Thymus (tissue), 11 donors: ENCODE data around the gene FOLR3. TPM values are rescaled to one million over a fixed set of nuclear protein-coding genes. Genes with fewer than 3 reads are reported as not detected.
"Not testable (repeated sequence)": the region's sequence is repeated elsewhere in the genome, so short reads cannot be mapped to it uniquely, and the experiment has no call there.

Experiments
- DNase-seq, 9 donors: peaks; one replicate each; pipeline ENCODE4 v3.0.0-alpha.2; 2013; ENCODE audit warnings: low spot score in 9 of 9, low read depth in 6 of 9, missing footprints in 1 of 9
- H3K27ac ChIP-seq, 2 donors: one replicate each; pipeline ENCODE4 v1.5.1; 2013; ENCODE audit warnings: control low read depth in 1 of 2, low read depth in 1 of 2, low read length in 1 of 2, mild to moderate bottlenecking in 1 of 2, moderate library complexity in 1 of 2
- H3K27me3 ChIP-seq, 2 donors: one replicate each; pipeline ENCODE4 v1.5.1; 2013; ENCODE audit warnings: low read length in 1 of 2; ENCODE audit not compliant: control insufficient read depth in 2 of 2, insufficient read depth in 1 of 2
- H3K36me3 ChIP-seq, 2 donors: one replicate each; pipeline ENCODE4 v1.5.1; 2013; ENCODE audit warnings: low read length in 1 of 2, mild to moderate bottlenecking in 1 of 2, moderate library complexity in 1 of 2; ENCODE audit not compliant: control insufficient read depth in 2 of 2, insufficient read depth in 2 of 2
- H3K4me1 ChIP-seq, 2 donors: one replicate each; pipeline ENCODE4 v1.5.1; 2013; ENCODE audit warnings: low read length in 2 of 2; ENCODE audit not compliant: control insufficient read depth in 2 of 2, insufficient read depth in 2 of 2
- H3K4me3 ChIP-seq, 2 donors: one replicate each; pipeline ENCODE4 v1.5.1; 2013; ENCODE audit warnings: low read length in 2 of 2, control low read depth in 1 of 2, mild to moderate bottlenecking in 1 of 2
- H3K9me3 ChIP-seq, 2 donors: one replicate each; pipeline ENCODE4 v1.5.1; 2013; ENCODE audit warnings: low read length in 1 of 2, mild to moderate bottlenecking in 1 of 2; ENCODE audit not compliant: control insufficient read depth in 2 of 2, insufficient read depth in 1 of 2
- WGBS: extraction: QIAGEN DNeasy Blood & Tissue Kit; methylation state at CpG from one replicate; pipeline ENCODE4 v1.1.7; 2013; 5-methylcytosine and 5-hydroxymethylcytosine counted together
- polyA plus RNA-seq: library from polyadenylated mRNA; stranded (reverse); fragments of 200-250 nt; gene quantifications from one replicate; pipeline ENCODE4 v1.2.3, GENCODE V29; 2013
- total RNA-seq: library from RNA; stranded (reverse); fragments of 120-200 nt; gene quantifications from one replicate; pipeline ENCODE4 v1.2.4, GENCODE V29; 2013
- donor health status: healthy.

Gene FOLR3
- total and polyA plus RNA-seq, 2 donors = 0.33 to 0.82 TPM

DNA sequence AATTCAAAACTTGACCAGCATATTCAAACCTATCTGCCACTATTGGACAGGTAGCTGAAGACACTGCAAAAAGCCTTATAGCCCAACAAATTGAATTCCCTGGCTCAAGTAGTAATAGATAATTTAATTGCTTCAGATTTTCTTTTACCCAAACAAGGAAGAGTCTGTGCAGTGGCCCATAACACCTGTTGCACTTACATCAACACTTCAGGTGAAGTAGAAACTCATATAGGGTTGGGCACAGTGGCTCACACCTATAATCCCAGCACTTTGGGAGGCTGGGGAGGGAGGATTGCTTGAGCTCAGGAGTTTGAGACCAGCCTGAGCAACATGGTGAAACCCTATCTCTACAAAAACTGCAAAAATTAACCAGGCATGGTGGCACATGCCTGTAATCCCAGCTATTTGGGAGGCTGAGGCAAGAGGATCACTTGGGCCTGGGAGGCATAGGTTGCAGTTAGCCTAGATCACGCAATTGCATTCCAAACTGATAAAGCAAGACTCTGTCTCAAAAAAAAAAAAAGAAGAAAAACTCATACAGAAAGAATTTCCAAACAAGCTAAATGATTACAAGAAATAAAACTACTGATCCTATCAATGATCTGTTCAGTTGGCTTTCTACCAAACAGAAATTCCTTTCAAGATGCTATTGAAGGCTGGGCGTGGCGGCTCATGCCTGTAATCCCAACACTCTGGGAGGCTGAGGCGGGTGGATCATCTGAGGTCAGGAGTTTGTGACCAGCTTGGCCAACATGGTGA, 9.5 kb downstream of the FOLR3 start:
- no peak overlapping the region for H3K4me3 ChIP-seq
- peaks cover 0 to 9% of the 10 kb centered on the region in 2 donors for H3K4me1 ChIP-seq
- no peaks in the 10 kb centered on the region for H3K36me3 ChIP-seq
- no peak for DNase-seq
- 96% methylated on average over 4 of the region's 4 CpGs for WGBS
- H3K9me3 ChIP-seq = no peaks in the 10 kb centered on the region
- no peaks in the 10 kb centered on the region for H3K27me3 ChIP-seq
- H3K27ac ChIP-seq = no peak overlapping the region

DNA sequence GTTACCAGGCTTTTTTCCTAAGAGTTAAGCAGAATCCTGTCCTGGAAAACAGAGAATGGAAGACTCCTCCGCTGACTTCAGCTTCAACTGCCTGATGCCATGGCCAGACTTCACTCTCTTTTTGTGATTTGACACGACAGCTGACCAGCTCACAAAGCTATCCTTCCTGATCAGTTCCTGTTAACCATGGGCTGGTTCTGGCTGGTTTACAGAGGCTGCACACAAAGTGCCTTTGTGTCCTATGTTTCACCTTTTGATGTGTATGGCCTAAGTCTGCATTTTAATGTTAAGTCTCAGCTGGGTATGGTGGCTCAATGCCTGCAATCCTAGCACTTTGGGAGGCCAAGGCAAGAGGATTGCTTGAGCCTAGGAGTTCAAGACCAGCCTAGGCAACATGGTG, 11.1 kb downstream of the FOLR3 start:
- 46% methylated on average over 2 of the region's 2 CpGs for WGBS

DNA sequence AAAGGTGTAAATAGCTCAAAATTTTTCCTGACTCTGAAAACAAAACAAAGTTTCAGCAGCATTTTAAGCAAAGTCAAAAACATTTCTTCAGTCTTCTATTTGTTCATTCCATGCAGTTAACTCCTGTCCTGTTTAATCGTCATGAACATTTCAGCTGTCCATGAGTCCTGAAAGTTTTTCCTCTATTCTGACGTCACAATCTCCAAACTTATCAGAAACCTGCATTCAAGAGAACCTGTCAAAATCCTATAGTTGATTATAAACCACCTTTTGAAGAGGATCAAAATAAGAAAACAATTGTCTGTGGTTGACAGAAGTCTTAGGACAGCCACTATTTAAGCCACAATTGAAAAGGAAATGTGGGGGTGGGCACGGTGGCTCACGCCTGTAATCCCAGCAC, 15.4 kb downstream of the FOLR3 start:
- no peaks in the 10 kb centered on the region for H3K4me1 ChIP-seq
- no peak overlapping the region for H3K4me3 ChIP-seq
- no peak for DNase-seq
- H3K9me3 ChIP-seq = no peaks in the 10 kb centered on the region
- WGBS = 94% methylated on average over 4 of the region's 4 CpGs
- no peaks in the 10 kb centered on the region for H3K36me3 ChIP-seq
- no peak overlapping the region for H3K27ac ChIP-seq
- no peaks in the 10 kb centered on the region for H3K27me3 ChIP-seq

More for the DNA sequence above, 11.1 kb downstream of the FOLR3 start:
- Histone ChIP-seq H3K4me3 (no peak overlapping the region), H3K27me3 (no peaks in the 10 kb centered on the region), H3K4me1 (peaks cover 0 to 7% of the 10 kb centered on the region in 2 donors), H3K36me3 (no peaks in the 10 kb centered on the region), H3K9me3 (no peaks in the 10 kb centered on the region), H3K27ac (no peak overlapping the region)
- DNase-seq = no peak

DNA sequence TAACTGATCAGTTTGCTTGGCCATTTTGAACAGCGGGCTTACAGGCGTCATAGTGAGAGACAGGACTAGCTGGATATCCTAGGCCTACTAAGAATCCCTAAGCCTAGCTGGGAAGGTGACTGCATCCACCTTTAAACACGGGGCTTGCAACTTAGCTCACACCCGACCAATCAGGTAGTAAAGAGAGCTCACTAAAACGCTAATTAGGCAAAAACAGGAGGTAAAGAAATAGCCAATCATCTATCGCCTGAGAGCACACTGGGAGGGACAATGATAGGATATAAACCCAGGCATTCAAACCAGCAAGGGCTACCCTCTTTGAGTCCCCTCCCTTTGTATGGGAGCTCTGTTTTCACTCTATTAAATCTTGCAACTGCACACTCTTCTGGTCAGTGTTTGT, 18.3 kb downstream of the FOLR3 start:
- H3K36me3 ChIP-seq, H3K9me3 ChIP-seq, H3K27me3 ChIP-seq, H3K4me1 ChIP-seq, H3K4me3 ChIP-seq, H3K27ac ChIP-seq, DNase-seq: not testable (repeated sequence)
- WGBS = 97% methylated on average over 6 of the region's 6 CpGs

DNA sequence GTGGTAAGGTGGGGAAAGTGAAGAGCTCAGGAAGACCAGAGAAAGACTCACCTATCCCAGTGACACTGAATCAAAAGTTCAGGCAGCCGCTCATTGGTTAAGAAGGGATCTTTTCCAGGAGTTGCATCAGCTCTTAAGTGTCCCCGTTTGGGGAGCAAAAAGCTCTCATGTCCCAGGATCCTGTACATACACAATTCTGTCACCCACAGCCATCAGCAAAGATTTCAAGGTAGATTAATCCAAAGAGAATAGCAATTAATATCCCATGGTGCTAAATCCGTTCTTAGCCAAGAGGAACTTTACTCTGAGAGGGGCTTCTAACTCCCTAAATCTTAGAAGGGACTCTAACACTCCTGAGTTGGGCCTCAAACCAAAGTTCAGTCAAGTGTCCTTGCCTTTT, 19.3 kb downstream of the FOLR3 start:
- no peak for DNase-seq
- H3K4me3 ChIP-seq = no peak overlapping the region
- H3K27me3 ChIP-seq = no peaks in the 10 kb centered on the region
- H3K4me1 ChIP-seq = no peaks in the 10 kb centered on the region
- WGBS = 97% methylated on average over 3 of the region's 3 CpGs
- no peak overlapping the region for H3K27ac ChIP-seq
- H3K36me3 ChIP-seq = no peaks in the 10 kb centered on the region
- no peaks in the 10 kb centered on the region for H3K9me3 ChIP-seq

DNA sequence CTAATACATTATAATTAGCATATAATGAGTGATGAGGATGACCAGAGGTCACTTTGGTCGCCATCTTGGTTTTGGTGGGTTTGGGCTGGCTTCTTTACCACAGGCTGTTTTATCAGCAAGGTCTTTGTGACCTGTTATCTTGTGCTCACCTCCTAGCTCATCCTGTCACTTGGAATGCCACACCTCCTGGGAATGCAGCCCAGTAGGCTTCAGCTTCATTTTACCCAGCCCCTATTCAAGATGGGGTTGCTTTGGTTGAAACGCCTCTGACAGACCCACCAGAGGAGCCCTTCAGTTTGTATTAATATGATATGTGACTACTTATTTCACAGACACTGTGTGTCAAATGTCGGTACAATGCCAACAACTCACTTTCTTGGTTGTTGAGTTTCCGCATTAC, 20.2 kb downstream of the FOLR3 start:
- H3K4me1 ChIP-seq = no peaks in the 10 kb centered on the region
- H3K9me3 ChIP-seq = no peaks in the 10 kb centered on the region
- no peaks in the 10 kb centered on the region for H3K36me3 ChIP-seq
- no peak for DNase-seq
- H3K27ac ChIP-seq = no peak overlapping the region
- WGBS = 91% methylated on average over 4 of the region's 4 CpGs
- no peak overlapping the region for H3K4me3 ChIP-seq
- no peaks in the 10 kb centered on the region for H3K27me3 ChIP-seq

DNA sequence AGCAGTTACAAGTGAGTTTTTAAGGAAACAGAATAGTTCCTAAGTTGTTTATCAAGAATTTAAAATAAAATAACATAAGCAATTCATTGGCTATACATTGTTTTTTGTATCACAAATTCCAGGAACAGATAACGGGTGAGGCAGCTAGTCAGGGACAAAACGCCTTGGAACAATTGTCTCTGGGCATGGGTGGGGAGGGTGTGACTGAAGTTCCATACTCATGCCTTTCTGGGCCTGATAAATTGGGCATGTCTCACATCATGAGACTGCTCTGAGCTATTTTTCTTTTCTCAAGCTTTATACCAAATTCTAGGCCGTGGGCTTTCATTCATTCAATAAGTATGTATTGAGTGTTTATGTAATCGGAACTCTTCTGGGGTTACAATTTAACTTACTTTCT, 21.6 kb downstream of the FOLR3 start:
- DNase-seq = no peak
- Histone ChIP-seq H3K9me3 (no peaks in the 10 kb centered on the region), H3K27me3 (no peaks in the 10 kb centered on the region), H3K4me3 (no peak overlapping the region), H3K4me1 (no peaks in the 10 kb centered on the region), H3K36me3 (no peaks in the 10 kb centered on the region), H3K27ac (no peak overlapping the region)
- 96% methylated on average over 4 of the region's 4 CpGs for WGBS

DNA sequence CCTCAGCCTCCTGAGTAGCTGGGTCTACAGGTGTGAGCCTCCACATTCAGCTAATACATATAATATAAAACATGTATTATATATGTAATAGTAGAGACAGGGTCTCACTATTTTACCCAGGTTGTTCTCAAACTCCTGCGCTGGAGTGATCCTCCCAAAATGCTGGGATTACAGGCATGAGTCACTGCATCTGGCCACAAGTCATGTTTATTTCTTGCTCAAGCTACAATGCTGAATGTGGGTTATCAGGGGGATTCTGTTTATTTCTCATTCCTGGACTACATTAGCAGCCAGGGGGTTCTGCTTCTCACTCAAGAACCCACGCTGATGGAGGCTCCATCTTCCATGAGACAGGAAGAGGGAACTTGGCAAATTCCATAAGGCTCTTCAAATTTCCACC, 24.8 kb downstream of the FOLR3 start:
- 97% methylated on average over 2 of the region's 2 CpGs for WGBS
- no peaks in the 10 kb centered on the region for H3K9me3 ChIP-seq
- H3K4me1 ChIP-seq = no peaks in the 10 kb centered on the region
- no peak overlapping the region for H3K4me3 ChIP-seq
- peaks cover 0 to 4% of the 10 kb centered on the region in 2 donors for H3K27me3 ChIP-seq
- DNase-seq = no peak
- H3K27ac ChIP-seq = no peak overlapping the region
- H3K36me3 ChIP-seq = no peaks in the 10 kb centered on the region

DNA sequence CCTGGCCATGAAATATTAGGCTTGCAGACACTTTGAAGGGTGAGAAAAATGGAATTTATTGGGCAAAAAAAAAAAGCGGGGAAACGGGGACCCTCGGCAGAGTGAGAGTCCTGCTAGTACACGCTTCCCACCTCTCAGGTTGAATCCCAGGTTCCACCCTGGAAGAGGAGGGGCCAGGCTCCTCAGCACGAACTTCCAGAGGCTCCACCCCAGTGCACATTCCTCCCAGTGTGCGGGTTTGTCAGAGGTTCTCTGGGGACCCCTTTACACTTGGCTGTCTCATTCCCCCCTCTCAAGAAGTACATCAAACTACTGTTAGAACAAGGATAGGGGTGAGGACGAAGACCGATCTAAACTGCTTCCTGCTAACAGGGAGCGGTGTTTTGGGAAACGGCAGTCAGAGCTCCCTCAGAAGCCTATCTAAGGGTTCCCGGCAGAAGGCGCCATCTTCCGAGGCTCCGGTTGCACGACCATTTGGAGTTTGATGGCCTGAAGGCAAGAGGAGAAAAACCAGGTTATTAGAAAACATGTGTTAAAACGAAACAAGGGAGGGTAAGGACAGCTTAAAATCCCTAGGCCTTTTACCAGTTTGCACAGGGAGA, 27.5 kb downstream of the FOLR3 start:
- no peak for DNase-seq
- no peaks in the 10 kb centered on the region for H3K4me1 ChIP-seq
- no peak overlapping the region for H3K4me3 ChIP-seq
- H3K36me3 ChIP-seq = no peaks in the 10 kb centered on the region
- H3K9me3 ChIP-seq = no peaks in the 10 kb centered on the region
- H3K27me3 ChIP-seq = peaks cover 0 to 4% of the 10 kb centered on the region in 2 donors
- WGBS = 93% methylated on average over 16 of the region's 16 CpGs
- no peak overlapping the region for H3K27ac ChIP-seq
